Colon (tissue), 2 donors: ENCODE measurements around the gene LRRC10B.

Source experiments
- FAIRE-seq: peaks from 2 replicates; lab custom pipeline; 2012; peaks lifted over from hg19 to GRCh38; lab: Jason Lieb, UNC
- donor health status: control.
- donor health status: control.

Gene LRRC10B

DNA sequence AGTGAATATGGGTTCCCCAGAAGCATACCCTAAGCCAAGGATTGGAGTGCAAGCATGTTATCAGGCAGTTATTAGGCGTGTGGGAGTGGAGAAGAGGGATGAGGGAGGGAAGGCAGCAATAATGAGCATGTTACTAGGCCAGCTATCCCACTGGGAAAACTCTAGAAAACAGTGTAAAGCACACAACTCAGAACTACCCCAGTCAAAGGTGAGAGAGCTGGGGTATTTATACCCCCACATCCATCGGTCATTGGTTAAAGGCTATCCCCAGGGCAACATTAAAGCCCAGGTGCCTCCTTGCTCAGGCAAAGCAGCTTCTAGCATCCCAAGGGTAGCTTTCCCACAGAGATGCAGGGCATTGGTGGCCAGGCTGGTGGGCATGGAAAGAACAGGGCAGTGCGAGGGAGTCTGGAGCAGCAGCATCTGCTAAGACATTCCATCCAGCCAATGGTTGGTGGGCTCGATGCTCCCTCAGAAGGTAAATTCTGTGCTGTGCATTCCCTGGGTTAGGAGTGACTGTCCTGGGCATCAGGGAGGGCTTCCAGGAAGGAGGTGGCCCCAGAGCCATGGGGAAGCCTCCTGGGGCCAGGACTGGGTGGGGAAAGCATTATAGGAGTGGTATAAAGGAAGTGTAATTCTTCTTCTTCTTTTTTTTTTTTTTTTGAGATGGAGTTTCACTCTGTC, 21.1 kb upstream of the LRRC10B start:
- FAIRE-seq = no peak

DNA sequence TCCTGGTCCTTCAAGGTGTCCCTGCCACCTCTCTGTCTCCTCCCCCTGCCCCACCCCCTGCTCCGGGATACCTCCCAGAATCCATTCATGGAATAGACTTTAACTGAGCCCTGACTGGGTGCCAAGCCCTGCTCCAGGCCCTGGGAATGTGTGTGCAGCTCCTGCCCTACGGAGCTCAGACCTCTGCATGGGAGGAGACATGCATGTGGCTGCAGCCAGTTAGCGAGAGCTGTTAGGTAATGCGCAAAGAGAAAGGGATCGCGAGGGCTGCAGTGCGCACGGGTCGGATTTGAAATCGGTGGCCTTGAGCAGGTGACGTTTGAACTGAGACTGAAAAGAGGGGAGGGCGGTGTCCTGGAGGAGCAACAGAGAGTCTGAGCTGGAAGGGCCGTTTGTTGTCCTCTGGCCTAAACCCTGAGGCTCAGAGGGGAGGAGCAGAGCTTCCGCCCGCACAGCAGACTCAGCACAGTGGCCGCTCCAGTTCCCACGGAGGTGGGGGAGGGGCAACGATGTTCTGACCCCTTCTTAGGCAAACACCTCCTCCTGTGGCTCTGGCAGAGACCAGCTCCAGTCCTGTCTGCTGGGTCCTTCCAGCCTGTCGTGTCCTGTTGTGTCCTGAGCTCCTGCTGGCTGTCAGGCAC, 19.8 kb upstream of the LRRC10B start:
- FAIRE-seq = no peak

DNA sequence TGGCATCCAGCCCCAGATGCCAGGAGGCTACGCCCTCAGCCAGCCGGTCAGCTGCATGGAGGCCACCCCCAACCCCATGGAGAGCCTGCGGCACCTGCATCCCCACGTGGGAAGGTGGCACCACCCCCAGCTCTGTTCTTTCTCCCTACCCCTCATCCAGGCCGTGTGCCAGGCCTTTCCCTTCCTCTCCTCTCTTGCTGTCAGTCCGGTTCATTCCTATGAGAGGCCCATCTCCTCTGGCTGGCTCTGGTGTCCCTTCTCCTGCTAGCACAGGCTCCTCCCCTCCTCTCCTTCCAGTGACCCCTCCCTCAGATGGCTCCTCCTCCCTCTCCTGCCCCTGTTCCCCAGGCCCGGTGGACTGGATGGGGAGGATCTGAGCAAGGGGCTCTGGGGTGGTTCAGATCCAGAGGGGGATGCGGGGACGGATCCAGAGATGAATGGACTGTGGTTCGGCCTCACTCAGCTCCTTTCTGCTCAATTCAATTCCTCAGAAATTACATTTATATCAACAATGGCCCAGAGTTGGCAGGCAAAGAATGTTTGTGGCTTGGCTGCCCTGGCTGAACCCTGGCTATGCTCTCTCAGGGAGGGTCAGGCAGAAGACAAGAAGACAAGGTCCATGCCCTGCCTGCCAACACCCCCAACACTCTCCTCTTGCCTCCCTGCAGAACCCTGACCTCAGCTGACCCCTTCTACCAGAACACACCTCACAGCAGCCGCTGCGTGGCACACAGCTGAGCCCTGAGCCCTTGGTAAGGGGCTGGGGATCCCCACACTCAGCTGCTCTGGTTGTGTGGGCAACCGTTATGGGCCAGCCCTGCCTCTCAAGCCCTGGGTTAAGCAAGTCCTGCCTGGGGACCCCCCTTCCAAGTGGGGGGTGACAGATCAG, 18.5 kb upstream of the LRRC10B start:
- no peak for FAIRE-seq

DNA sequence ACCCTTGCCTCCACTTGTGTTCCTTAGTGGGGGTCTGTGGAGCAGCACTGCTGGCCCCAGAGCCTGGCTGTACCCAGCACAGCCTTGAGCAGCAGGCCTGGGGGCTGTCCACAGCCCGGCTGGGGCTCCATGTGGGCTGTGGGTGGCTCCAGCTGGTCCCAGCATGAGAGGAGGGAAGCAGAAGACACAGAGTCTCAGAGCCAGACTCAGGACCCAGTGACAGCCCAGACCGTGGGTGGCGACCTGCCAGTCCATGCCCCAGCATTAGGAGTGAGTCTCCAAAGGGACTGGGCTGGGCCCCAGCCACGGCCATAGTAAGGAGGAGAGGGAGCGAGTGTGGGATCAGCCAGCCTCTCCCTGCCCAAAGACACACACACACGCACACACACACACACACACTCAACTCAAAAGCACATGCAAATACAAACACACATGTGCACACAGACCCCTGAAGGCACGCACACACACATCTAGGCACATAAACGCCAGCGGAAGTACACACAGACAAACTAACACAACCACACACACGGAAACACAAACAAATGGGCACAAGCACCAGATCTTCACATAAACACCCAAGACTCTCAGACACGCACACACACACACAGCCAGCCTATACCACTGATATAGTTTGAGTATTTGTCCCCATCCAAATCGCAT, 16.7 kb upstream of the LRRC10B start:
- no peak for FAIRE-seq

DNA sequence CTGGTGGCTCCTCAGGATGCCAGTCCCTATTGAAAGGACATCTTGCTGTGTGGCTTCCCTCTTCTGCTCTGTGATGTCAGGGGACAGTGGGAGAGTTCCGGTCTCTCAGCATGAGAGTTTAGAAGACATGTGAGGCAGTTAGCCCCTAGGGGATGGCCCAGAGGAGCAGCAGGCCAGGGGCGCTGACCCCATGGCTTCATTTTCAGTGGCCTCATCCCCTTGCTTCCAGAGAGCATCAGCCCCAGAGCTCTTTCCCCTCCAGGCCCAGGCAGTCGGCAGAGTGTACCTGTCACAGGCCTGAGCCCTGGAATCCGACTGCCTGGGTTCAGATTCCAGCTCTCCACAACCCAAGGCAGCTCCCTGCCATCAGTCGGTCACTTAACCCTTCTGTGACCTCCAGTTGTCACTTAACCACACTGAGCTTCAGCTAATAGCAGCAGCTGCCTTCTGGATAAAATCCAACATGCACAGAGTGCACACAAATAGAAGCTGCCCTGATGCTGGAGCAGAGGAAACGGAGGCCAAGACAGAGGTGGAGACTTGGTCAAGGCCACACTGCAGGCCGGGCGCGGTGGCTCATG, 14.1 kb upstream of the LRRC10B start:
- FAIRE-seq = no peak

DNA sequence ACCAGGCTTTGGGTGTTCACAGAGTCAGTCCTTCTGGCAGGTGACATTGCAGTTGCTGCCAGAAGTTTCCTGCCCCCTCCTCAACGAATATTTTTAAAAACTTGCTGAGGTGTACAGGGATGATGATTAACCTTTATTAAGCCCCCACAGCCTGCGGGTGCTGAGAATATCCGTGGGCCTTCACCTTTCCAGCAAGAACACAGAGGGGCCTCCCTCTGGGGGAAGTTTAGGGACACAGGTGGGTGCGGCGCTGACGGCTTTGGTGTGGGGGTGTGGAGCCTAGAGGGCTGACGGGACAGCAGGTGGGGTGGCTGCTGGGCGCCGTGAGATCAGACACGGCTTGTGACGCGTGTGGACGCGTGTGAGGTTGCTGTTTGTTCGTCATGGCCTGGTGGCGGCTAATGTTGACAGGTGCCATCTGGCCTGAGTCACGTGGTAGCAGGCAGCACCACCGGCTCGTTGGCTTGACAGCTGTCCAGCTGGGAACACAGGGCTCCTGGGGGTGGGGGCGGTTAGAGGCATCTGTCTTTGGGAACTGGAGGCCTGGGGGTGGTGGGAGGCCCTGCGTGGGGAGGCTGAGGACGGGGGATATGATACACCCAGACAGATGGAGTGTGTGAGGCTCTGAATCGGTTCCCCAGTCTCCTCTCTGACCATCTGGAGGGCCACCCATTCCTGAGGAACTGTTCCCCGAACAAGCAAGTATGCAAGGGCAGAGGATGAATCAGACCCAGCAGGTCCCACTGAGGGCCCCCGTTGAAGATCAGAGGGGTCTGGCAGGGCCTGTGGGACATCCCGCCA, 12.5 kb upstream of the LRRC10B start:
- no peak for FAIRE-seq

DNA sequence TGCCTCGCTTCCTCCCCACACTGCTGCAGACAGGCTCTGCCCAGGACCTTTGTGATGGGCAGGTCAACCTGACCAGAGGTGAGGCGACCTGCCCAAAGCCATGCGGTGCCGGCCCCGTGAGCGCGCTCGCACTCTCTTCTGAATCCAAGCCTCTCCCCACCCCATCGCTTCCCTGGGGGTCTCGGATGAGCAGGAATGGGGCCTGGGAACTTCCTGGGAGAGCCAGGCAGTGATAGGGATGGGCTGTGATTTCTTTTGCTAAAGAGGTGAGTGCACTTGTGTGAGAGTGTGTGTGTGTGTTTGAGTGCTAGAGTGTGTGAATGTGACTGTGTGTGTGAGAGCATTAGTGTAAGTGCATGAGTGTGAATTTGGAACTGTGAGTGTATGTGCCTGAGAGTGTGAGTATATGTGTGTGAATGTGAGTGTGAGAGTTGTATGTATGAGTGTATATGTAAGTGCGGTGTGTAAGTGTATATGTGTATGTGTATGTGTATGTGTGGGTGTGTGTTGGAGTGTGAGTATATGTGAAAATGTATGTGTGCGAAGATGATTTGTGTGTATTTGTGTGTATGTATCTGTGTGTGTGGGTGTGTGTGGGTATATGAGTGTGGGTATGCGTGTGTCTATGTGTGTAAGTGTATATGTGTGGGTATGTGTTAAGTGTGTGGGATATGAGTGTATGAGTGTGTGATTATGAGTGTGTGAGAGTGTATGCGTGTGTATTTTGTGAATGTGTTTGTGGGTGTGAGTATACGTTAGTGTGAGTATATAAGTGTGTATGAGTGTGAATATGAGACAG, 11.7 kb upstream of the LRRC10B start:
- FAIRE-seq = no peak

DNA sequence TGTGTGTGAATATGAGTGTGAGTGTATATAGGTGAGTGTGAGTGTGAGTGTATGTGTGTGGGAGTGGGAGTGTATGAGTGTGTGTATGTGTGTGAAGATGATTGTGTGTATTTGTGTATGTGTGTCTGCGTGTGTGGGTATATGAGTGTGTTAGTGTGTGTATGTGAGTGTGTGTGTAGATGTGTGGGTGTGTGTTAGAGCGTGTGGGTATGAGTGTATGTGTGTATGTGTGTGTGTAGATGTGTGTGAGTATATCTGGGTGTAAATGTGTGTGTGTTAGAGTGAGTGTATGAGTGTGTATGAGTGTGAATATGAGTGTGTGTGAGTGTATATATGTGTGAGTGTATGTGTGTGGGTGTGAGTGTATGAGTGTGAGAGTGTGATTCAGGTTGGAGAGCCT, 11.1 kb upstream of the LRRC10B start:
- FAIRE-seq = no peak

DNA sequence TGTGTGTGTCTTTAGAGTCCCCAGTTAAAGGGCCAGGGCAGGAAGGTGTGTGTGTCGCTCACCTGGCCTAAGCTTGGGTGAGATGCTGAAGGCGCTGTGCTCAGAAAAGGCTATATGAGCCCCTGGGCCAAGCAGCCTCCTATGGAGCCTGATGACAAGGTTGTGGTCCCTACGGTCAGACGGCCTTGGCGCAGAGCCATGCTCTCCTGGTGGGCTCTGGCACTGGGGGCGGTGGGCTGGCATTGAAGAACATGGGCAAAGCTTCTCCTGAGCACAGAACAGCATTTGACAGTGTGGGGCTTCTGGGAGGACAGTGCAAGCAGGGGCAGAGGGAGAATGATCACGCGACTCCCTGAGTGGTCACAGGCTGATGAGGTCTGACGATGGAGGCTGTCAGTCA, 10.7 kb upstream of the LRRC10B start:
- FAIRE-seq = no peak

DNA sequence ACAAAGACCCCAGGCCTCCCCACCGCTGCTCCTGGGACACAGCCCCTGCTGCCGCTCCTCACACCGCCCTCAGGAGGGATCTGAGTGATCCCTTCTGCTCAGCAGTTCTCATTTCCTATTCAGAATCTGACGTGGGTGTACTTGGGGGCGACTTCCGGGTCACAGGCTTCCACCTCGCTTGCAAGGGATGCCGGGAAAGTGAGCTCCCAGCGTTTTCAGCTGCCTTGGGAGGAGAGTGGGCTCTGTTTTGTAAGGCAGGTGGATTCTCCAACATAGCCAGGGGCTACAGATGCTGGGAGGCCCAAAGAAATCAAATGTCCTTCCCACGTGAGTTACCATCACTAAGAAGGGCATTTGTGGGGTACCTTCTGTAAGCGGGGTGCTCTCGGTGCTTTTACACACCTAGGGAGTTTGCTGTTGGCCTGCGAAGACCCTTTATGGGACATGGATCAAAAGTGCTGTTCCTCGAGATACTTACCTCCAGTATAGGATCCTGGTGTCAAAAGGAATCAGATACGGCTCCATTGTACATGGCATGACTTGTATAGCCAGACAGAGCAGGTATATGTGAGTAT, 9.7 kb upstream of the LRRC10B start:
- no peak for FAIRE-seq

DNA sequence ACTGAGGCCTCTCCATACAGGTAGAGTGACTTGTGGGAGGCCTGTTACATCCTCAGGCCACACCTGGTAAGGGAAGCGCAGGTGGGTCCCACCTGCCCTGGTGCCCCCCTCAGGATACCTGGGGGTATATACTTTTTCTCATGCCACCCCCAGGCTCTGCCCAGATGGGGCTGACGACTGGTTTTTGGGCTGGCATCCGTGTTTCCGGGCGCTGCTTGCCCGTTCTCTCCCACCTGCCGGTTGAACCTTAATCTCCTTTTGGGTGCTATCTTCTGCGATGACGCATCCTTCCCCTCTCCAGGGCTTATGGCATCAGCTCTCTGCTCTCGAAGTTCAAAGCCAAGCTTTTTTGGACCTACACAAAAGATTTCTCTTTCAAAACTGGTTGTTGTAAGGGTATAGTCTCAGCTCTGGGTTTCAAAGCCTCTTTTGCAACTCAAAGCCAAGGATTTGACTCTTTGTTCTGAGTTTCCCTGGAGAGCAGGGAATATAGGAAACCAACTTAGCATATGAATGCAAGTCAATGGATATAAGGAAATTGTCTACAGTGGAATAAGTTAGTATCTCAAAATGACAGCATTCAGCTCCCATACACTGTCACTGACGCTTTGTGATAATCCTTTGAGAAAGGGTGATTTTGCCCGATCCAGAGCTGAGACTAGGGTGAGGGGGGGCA, 8.6 kb upstream of the LRRC10B start:
- FAIRE-seq = no peak

DNA sequence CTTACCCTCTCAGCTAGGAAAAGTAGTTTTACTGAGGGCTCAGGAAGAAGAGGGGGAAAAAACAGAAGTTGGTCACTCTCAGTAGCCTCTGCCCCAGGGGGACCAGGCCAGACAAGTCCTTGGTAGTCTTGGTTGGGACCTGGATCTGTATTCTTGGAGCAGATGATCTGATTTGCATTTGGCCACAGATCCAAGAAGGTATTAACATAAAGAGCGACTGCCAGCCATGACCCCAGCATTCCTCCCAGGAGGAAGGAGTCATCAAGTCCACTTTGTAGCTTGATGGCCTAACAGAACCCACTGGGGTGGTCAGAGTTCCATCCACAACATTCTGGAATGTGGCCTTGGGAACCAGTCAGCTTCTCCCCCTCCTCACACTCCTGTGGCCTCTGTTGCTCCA, 6.0 kb upstream of the LRRC10B start:
- FAIRE-seq = no peak

DNA sequence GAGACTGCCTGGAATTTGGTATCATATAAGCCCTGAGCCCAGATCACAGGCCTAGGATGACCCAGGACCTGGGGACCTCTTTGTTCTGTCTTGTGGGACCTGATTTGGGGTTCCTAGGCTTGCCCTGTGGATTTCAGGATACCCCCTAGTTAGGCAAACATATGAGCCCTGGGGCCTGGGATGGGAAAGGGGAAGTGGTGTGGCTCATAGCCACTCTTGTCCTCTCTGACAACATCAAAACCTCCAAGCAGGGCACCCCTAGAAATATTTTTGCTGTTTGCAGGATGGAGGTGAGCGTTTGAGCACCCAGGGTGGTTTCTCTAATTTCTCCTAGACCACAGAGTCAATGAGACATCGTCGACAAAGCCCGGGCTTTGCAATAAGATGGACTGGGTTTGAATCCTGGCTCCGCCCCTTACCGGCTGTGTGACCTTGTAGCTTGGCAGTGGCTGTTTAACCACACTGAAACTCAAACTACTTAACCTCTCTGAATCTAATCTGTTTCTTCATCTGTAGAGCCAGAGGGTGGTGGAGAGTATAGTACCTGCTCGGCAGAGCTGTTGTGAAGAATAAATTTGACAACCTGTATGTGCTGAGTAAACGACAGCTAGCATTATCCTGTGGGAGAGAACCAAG, 5.3 kb upstream of the LRRC10B start:
- FAIRE-seq = no peak

DNA sequence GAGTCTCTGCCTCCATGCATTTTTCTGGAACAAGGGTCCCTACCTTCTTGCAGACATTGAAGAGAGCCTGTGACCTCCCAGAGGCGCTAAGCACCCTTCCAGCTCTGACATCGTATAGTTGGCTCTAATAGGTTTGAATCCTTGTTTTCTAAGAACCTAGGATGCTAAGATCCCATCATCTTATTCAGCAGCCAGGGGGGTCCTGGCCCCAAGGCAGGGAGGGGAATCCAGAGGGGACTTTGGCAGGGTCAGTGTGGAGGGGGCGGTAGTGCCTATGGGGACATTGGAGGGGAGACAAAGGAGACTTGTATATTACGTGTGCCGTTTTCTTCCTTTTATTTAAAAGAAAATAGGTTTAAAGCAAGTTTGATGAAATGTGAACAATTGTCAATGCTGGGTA, 3.4 kb upstream of the LRRC10B start:
- FAIRE-seq = no peak

DNA sequence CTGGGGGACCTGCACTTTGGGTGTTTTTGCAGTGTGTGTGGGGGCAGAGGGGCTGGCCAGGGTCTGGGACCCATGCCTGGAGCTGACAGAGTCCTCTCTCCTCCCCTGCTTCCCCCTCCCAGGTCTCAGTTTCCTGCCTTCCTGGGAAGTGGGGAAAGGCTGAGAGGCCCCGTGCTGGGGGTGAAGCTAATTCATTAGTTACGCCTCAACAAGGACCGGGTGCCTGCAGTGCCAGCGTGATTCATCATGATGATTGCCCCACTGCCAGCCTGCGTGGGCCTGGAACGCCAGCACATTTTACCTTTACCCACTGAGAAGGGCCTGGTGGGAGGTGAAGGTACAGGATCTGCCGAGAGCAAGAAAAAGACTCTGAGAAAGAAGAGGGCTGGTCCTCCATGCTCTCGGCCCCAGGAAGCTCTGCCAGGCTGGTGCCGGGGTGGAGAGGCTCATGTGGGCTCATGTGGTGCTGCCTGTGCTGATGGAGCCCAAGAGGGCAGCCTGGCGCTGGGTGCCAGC, 2.9 kb upstream of the LRRC10B start:
- FAIRE-seq = no peak

DNA sequence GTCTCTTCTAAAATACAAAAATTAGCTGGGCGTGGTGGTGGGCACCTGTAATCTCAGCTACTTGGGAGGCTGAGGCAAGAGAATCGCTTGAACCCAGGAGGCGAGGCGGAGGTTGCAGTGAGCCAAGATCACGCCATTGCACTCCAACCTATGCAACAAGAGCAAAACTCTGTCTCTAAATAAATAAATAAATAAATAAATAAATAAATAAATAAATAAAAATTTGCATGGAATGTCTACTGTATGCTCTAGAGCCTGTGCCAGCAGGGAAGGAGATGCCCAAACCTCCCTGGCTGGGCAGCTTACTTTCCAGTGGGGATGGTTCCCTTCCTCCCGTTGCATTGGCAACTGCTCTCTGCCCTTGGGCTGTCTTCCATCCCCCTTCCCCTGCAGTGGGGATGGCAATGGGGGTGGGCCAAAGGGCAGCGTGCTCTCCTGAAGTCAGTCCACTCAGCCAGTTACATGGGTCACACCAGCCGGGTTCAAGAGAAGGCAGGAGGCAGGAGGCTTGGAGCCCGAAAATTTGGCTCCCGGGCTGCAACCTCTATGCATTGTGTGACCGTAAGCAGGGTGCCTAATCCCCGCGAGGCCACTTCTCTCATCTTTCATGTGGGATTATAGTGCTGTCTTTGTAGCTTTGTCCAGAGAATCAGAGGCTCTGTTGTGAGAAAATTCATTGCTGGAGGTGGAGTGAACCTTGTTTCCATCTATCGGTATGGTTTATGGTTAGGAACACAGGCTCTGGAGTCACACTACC, 1.4 kb upstream of the LRRC10B start:
- no peak for FAIRE-seq

DNA sequence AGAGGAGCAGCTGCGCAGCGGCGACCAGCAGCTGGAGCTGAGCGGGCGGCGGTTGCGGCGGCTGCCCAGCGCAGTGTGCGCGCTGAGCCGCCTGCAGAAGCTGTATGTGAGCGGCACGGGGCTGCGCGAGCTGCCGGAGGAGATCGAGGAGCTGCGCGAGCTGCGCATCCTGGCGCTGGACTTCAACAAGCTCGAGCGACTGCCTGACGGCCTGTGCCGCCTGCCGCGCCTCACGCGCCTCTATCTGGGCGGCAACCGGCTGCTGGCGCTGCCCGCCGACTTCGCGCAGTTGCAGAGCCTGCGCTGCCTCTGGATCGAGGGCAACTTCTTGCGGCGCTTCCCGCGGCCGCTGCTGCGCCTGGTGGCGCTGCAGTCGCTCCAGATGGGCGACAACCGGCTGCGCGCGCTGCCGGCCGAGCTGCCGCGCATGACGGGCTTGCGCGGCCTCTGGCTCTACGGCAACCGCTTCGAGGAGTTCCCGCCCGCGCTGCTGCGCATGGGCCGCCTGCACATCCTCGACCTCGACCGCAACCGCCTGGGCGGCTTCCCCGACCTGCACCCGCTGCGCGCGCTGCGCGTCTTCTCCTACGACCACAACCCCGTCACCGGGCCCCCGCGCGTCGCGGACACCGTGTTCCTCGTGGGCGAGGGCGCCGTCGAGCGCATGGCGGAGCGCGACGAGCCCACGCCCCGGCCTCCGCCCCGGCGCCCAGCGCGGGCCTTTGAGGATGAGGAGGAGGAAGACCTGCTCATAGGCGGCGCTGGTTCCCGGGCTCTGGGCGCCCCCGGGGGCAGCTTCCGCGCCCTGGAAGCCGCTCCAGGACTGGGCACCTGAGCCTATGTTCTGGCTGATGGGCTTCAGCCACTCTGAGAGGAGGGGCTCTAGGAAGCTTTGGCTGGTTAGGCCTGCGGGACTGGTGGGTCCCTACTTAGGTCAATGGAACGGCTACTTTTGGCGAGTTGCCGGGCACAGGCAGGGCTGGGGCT, 787 bp downstream of the LRRC10B start:
- FAIRE-seq = no peak
